ENCODE measurements around the gene CHEK2. TPM values are rescaled to one million over a fixed set of nuclear protein-coding genes. Genes with fewer than 3 reads are reported as not detected.

CHEK2 gene
- total RNA-seq, 2 donors from 2014 or later: 15.6 to 18.6 TPM

- intact Hi-C loops (cut with DNase I): loop anchor here (10.0 kb wide), 1 partner anchor 107 kb away; no protein-coding TSS in a partner anchor
- H3K4me1 ChIP-seq (replicated peaks): no peaks in the 10 kb centered on the region
- no peak overlapping the region for H3K4me3 ChIP-seq
- no peak for TF ChIP-seq CTCF (IDR thresholded peaks at IDR 0.05)
- TF ChIP-seq POLR2AphosphoS5 (IDR thresholded peaks at IDR 0.05): no peak
- TF ChIP-seq POLR2A (IDR thresholded peaks at IDR 0.05): no peak
- no peak for DNase-seq (ENCODE audit: low spot score)
- H3K27me3 ChIP-seq (replicated peaks; ENCODE audit: insufficient read depth): no peaks in the 10 kb centered on the region
- 68% methylated on average over 2 of the region's 2 CpGs for WGBS
- H3K9me3 ChIP-seq: no peaks in the 10 kb centered on the region
- no peak overlapping the region for H3K27ac ChIP-seq
- H3K36me3 ChIP-seq: no peaks in the 10 kb centered on the region
Observed at GRCh38 chr22:28711341-28711740, 30.3 kb downstream of the CHEK2 start.

GRCh38 chr22:28710576-28711191 is 30.9 kb downstream of the CHEK2 start:
- H3K36me3 ChIP-seq: no peaks in the 10 kb centered on the region
- H3K9me3 ChIP-seq: no peaks in the 10 kb centered on the region
- no peak overlapping the region for H3K4me3 ChIP-seq
- DNase-seq (ENCODE audit: low spot score): no peak
- WGBS: 49% methylated on average over 3 of the region's 3 CpGs
- H3K27ac ChIP-seq: no peak overlapping the region
- H3K4me1 ChIP-seq (replicated peaks): no peaks in the 10 kb centered on the region
- H3K27me3 ChIP-seq (replicated peaks; ENCODE audit: insufficient read depth): no peaks in the 10 kb centered on the region
- intact Hi-C loops (cut with DNase I): loop anchor here (10.0 kb wide), 1 partner anchor 106 kb away; no protein-coding TSS in a partner anchor
- TF ChIP-seq POLR2A (IDR thresholded peaks at IDR 0.05) (no peak), POLR2AphosphoS5 (IDR thresholded peaks at IDR 0.05) (no peak), CTCF (IDR thresholded peaks at IDR 0.05) (no peak)

GRCh38 chr22:28710107-28710506 is 31.5 kb downstream of the CHEK2 start:
- no peak for TF ChIP-seq POLR2A (IDR thresholded peaks at IDR 0.05)
- no peak for TF ChIP-seq POLR2AphosphoS5 (IDR thresholded peaks at IDR 0.05)
- no peak for TF ChIP-seq CTCF (IDR thresholded peaks at IDR 0.05)

GRCh38 chr22:28706845-28707244 is 34.8 kb downstream of the CHEK2 start:
- TF ChIP-seq CTCF (IDR thresholded peaks at IDR 0.05): no peak
- TF ChIP-seq POLR2AphosphoS5 (IDR thresholded peaks at IDR 0.05): no peak
- TF ChIP-seq POLR2A (IDR thresholded peaks at IDR 0.05): no peak
- no peaks in the 10 kb centered on the region for H3K36me3 ChIP-seq
- no peaks in the 10 kb centered on the region for H3K9me3 ChIP-seq
- no peaks in the 10 kb centered on the region for H3K4me1 ChIP-seq (replicated peaks)
- no peak overlapping the region for H3K4me3 ChIP-seq
- H3K27me3 ChIP-seq (replicated peaks; ENCODE audit: insufficient read depth): no peaks in the 10 kb centered on the region
- WGBS: 91% methylated on average over 6 of the region's 6 CpGs
- no peak for DNase-seq (ENCODE audit: low spot score)
- intact Hi-C loops (cut with DNase I): no loop called here
- H3K27ac ChIP-seq: no peak overlapping the region

More at GRCh38 chr22:28710107-28710506, 31.5 kb downstream of the CHEK2 start:
- Histone ChIP-seq H3K4me3 (no peak overlapping the region), H3K27me3 (replicated peaks; ENCODE audit: insufficient read depth) (no peaks in the 10 kb centered on the region), H3K4me1 (replicated peaks) (no peaks in the 10 kb centered on the region), H3K36me3 (no peaks in the 10 kb centered on the region), H3K27ac (no peak overlapping the region), H3K9me3 (no peaks in the 10 kb centered on the region)
- no peak for DNase-seq (ENCODE audit: low spot score)
- intact Hi-C loops (cut with DNase I): loop anchor here (10.0 kb wide), 1 partner anchor 105 kb away; no protein-coding TSS in a partner anchor

- Histone ChIP-seq H3K27me3 (replicated peaks; ENCODE audit: insufficient read depth) (no peaks in the 10 kb centered on the region), H3K9me3 (no peaks in the 10 kb centered on the region), H3K36me3 (no peaks in the 10 kb centered on the region), H3K4me3 (no peak overlapping the region), H3K27ac (no peak overlapping the region), H3K4me1 (replicated peaks) (no peaks in the 10 kb centered on the region)
- no peak for DNase-seq (ENCODE audit: low spot score)
- TF ChIP-seq POLR2AphosphoS5 (IDR thresholded peaks at IDR 0.05) (no peak), POLR2A (IDR thresholded peaks at IDR 0.05) (no peak), CTCF (IDR thresholded peaks at IDR 0.05) (no peak)
- intact Hi-C loops (cut with DNase I): no loop called here
Observed at GRCh38 chr22:28703436-28703835, 38.2 kb downstream of the CHEK2 start.

Data from prostate gland (tissue), 2 donors.